Measurements from ENCODE around the gene GSC. TPM values are rescaled to one million over a fixed set of nuclear protein-coding genes. Genes with fewer than 3 reads are reported as not detected.

The GSC gene
- 0.22 TPM in 1 of 2 replicates, not detected in the other for total RNA-seq (2021)
- long read RNA-seq, partial matches to known transcripts = 0 of 1 reads
- long read RNA-seq, other reads (novel, unspliced or antisense) = 1 of 1 reads

DNA sequence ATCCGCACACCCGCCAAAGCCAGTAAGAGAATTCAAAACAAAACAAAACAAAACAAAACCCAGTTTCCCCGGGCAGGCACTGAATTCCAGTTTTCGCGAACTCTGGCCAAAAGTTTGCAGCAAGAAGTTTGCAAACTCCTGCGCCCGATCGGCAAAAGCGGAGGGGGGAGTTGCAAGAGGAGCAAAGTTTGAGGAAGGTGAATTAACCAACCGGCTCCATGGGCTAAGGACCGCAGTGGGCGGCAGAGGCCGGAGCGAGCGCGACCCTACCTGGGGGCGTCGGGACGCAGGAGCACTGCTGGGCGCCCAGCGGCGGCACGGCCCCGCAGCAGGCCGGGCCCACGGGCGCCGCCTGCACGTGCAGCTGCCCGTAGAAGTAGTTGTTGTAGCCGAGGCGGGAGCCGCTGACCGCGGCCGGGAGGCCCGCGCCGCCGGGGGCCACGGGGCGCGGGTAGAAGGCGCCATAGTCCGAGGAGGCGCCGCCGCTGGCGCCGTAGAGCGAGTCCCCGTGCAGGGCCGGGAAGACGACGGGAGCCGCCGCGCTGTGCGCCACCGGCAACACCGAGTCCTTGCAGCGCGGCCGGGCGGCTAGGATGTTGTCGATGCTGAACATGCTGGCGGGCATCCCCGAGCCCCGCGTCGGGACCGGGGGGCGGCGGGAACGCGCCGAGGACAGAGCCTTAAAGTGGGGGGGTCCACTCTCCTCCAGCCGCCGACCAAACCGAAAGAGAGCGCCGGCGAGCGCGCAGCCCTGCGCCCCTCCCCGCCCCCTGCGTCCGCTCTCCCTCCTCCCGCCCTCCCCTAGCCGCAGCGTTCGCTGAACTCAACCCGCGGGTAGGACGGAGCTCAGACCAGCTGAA lies at the start of gene GSC:
Gene GSC (minus strand): TSS at position 723 of the 860 bp plus-strand sequence. CDS start 98 bp downstream, at position 625.
- Histone ChIP-seq H3K56ac (ENCODE audit: insufficient read length, low read depth, low read length) (no peak within 1 kb of the TSS), H3K9ac (ENCODE audit: extremely low read depth, insufficient read length, low read length) (no peak within 1 kb of the TSS), H4K20me1 (ENCODE audit: control insufficient read depth, insufficient read depth, insufficient read length) (no peaks in the 10 kb centered on the region), H3K4me1 (ENCODE audit: insufficient read depth, low read length) (no peaks in the 10 kb centered on the region), H2BK20ac (ENCODE audit: low read depth, low read length, poor library complexity, severe bottlenecking) (no peak within 1 kb of the TSS), H3K27ac (ENCODE audit: insufficient read length, low read depth, low read length) (no peak within 1 kb of the TSS), H3K4me2 (ENCODE audit: insufficient read depth, insufficient read length, low read length) (peak within 1 kb of the TSS; percentile 52), H3K27me3 (ENCODE audit: insufficient read depth, low read length) (peaks cover 89% of the 10 kb centered on the region), H3K18ac (ENCODE audit: insufficient read length, low read depth, low read length) (no peak within 1 kb of the TSS), H3K4ac (ENCODE audit: low read depth, low read length) (no peak within 1 kb of the TSS), H2AK5ac (ENCODE audit: insufficient read length, low read length) (no peak within 1 kb of the TSS), H3K9me3 (ENCODE audit: control insufficient read depth, low read depth, low read length) (no peaks in the 10 kb centered on the region), H3K79me2 (ENCODE audit: insufficient read depth, low read length) (no peaks in the 10 kb centered on the region), H2BK15ac (ENCODE audit: low read depth, low read length) (no peak within 1 kb of the TSS), H3K23ac (ENCODE audit: insufficient read length, low read depth, low read length) (no peak within 1 kb of the TSS), H3K23me2 (ENCODE audit: insufficient read length, low read depth, low read length, poor library complexity, severe bottlenecking) (peaks cover 5% of the 10 kb centered on the region), H3T11ph (ENCODE audit: low read length) (no peak within 1 kb of the TSS), H2BK120ac (ENCODE audit: low read depth, low read length, poor library complexity, severe bottlenecking) (no peak within 1 kb of the TSS), H4K91ac (ENCODE audit: insufficient read length, low read depth, low read length) (no peak within 1 kb of the TSS), H3K79me1 (ENCODE audit: insufficient read depth, low read depth, low read length, poor library complexity, severe bottlenecking) (no peaks in the 10 kb centered on the region), H4K8ac (replicated peaks; ENCODE audit: insufficient read length, low read depth, low read length) (no peak within 1 kb of the TSS), H4K5ac (ENCODE audit: insufficient read length, low read depth, low read length) (no peak within 1 kb of the TSS), H2AFZ (ENCODE audit: low read length) (no peak within 1 kb of the TSS), H2BK5ac (ENCODE audit: insufficient read length, low read length) (no peak within 1 kb of the TSS), H3K14ac (ENCODE audit: insufficient read depth, low read length) (no peak within 1 kb of the TSS), H2BK12ac (ENCODE audit: insufficient read length, low read depth, low read length) (no peak within 1 kb of the TSS)
- no peaks in the 10 kb centered on the region for H3K36me3 Mint-ChIP-seq (ENCODE audit: insufficient read depth in 1 of 3, low read depth in 3 of 3)
- no peak within 1 kb of the TSS for H3K27ac Mint-ChIP-seq
- peaks cover 55 to 62% of the 10 kb centered on the region in 2 experiments for H3K4me1 Mint-ChIP-seq
- TF ChIP-seq, protein P1, sequence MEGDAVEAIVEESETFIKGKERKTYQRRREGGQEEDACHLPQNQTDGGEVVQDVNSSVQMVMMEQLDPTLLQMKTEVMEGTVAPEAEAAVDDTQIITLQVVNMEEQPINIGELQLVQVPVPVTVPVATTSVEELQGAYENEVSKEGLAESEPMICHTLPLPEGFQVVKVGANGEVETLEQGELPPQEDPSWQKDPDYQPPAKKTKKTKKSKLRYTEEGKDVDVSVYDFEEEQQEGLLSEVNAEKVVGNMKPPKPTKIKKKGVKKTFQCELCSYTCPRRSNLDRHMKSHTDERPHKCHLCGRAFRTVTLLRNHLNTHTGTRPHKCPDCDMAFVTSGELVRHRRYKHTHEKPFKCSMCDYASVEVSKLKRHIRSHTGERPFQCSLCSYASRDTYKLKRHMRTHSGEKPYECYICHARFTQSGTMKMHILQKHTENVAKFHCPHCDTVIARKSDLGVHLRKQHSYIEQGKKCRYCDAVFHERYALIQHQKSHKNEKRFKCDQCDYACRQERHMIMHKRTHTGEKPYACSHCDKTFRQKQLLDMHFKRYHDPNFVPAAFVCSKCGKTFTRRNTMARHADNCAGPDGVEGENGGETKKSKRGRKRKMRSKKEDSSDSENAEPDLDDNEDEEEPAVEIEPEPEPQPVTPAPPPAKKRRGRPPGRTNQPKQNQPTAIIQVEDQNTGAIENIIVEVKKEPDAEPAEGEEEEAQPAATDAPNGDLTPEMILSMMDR (conservative IDR thresholded peaks at IDR 0.05) = no peak
- H3K9me3 Mint-ChIP-seq = peaks cover 0 to 2% of the 10 kb centered on the region in 2 experiments; a peak in 2 of 5 replicates
- H3K27me3 Mint-ChIP-seq (ENCODE audit: low read depth) = peaks cover 98% of the 10 kb centered on the region
- peak within 1 kb of the TSS; percentile 54 to 81 for H3K4me3 Mint-ChIP-seq
- WGBS (ENCODE audit: extremely low coverage, insufficient read length, low lambda C conversion rate) = no CpG with 5 or more reads among the region's 96 CpGs
- DNase-seq = peak; percentile 83

Measured in H9 (cell line).